UCSD-AML1 (cell line): Measurements from ENCODE around the gene PTBP1.
A peak's percentile ranks its signal among the peaks of the same experiment; 100 is the strongest.
"Not testable (repeated sequence)": the region's sequence is repeated elsewhere in the genome, so short reads cannot be mapped to it uniquely, and the experiment has no call there.

Experiments
- DNase-seq: peaks from one replicate; lab custom pipeline; 2025; ENCODE audit not compliant: unreplicated experiment; lab: John Stamatoyannopoulos, UW

Gene PTBP1

GRCh38 chr19:808423-808775 lies 11.1 kb downstream of the PTBP1 start:
- DNase-seq: no peak

- DNase-seq: no peak
Observed at GRCh38 chr19:810077-810855, 13.0 kb downstream of the PTBP1 start.

- DNase-seq: no peak
Observed at GRCh38 chr19:810883-811489, 13.7 kb downstream of the PTBP1 start.

GRCh38 chr19:811506-812048 lies 14.3 kb downstream of the PTBP1 start:
- no peak for DNase-seq

GRCh38 chr19:812049-812746 lies 14.9 kb downstream of the PTBP1 start:
- no peak for DNase-seq

- no peak for DNase-seq
Observed at GRCh38 chr19:812747-813218, 15.5 kb downstream of the PTBP1 start.

- no peak for DNase-seq
Observed at GRCh38 chr19:813219-814151, 16.2 kb downstream of the PTBP1 start.

GRCh38 chr19:814152-815078 lies 17.2 kb downstream of the PTBP1 start:
- DNase-seq: no peak

GRCh38 chr19:815079-815774 lies 18.0 kb downstream of the PTBP1 start:
- DNase-seq: no peak

GRCh38 chr19:815775-816499 lies 18.7 kb downstream of the PTBP1 start:
- no peak for DNase-seq

GRCh38 chr19:816500-816857 lies 19.2 kb downstream of the PTBP1 start:
- no peak for DNase-seq

- not testable (repeated sequence) for DNase-seq
Observed at GRCh38 chr19:820212-820611, 23.0 kb downstream of the PTBP1 start.

GRCh38 chr19:821231-821824 lies 24.1 kb downstream of the PTBP1 start:
- DNase-seq: no peak

- DNase-seq: no peak
Observed at GRCh38 chr19:821825-822503, 24.7 kb downstream of the PTBP1 start, which contains the start of gene PLPPR3. Gene PLPPR3 (minus strand): TSS chr19:821955. CDS start chr19:821559, 396 bp downstream.

- DNase-seq: peak; percentile 26
Observed at GRCh38 chr19:823565-824121, 26.4 kb downstream of the PTBP1 start.

- DNase-seq: peak; percentile 26
Observed at GRCh38 chr19:824885-825284, 27.6 kb downstream of the PTBP1 start.
